Measurements from ENCODE around the gene TAOK2.
"Not testable (repeated sequence)": the region's sequence is repeated elsewhere in the genome, so short reads cannot be mapped to it uniquely, and the experiment has no call there.

The TAOK2 gene

GRCh38 chr16:29973384-29974246 is at the start of gene TAOK2:
TSS of gene TAOK2 (plus strand) at chr16:29973868. CDS start at chr16:29977773, 3,905 bp downstream.
- DNase-seq, result peak; percentile 98

- no peak for DNase-seq
Measured at GRCh38 chr16:29925105-29925756, 48.4 kb upstream of the TAOK2 start.

- DNase-seq, result peak; percentile 74
Measured at GRCh38 chr16:29925781-29926710, 47.6 kb upstream of the TAOK2 start, which contains the start of gene KCTD13. TSS of gene KCTD13 (minus strand) at chr16:29926226. CDS start at chr16:29926033, 193 bp downstream.

- DNase-seq, result no peak
Measured at GRCh38 chr16:29926711-29927052, 47.0 kb upstream of the TAOK2 start.

GRCh38 chr16:29927070-29927905 is 46.4 kb upstream of the TAOK2 start:
- DNase-seq, result no peak

GRCh38 chr16:29931750-29932149 is 41.9 kb upstream of the TAOK2 start:
- DNase-seq, result not testable (repeated sequence)

- no peak for DNase-seq
Measured at GRCh38 chr16:29940656-29941055, 33.0 kb upstream of the TAOK2 start.

GRCh38 chr16:29943846-29944799 is 29.5 kb upstream of the TAOK2 start:
- DNase-seq, result no peak

GRCh38 chr16:29947897-29948296 is 25.8 kb upstream of the TAOK2 start:
- DNase-seq, result no peak

- no peak for DNase-seq
Measured at GRCh38 chr16:29950806-29951461, 22.7 kb upstream of the TAOK2 start.

- DNase-seq, result no peak
Measured at GRCh38 chr16:29951625-29952365, 21.9 kb upstream of the TAOK2 start.

- no peak for DNase-seq
Measured at GRCh38 chr16:29958756-29959155, 14.9 kb upstream of the TAOK2 start.

GRCh38 chr16:29959293-29959692 is 14.4 kb upstream of the TAOK2 start:
- no peak for DNase-seq

GRCh38 chr16:29959821-29960220 is 13.8 kb upstream of the TAOK2 start:
- not testable (repeated sequence) for DNase-seq

- DNase-seq, result no peak
Measured at GRCh38 chr16:29961127-29961478, 12.6 kb upstream of the TAOK2 start.

- DNase-seq, result peak; percentile 87
Measured at GRCh38 chr16:29961479-29962343, 12.0 kb upstream of the TAOK2 start, which contains the start of gene TMEM219. TSS of gene TMEM219 (plus strand) at chr16:29962079. CDS start at chr16:29963144, 1,065 bp downstream.

GRCh38 chr16:29962344-29962994 is 11.2 kb upstream of the TAOK2 start:
- DNase-seq, result no peak

Measured in COR-L47 (cell line).